Spleen (tissue), 7 donors: Measurements from ENCODE around the gene NIP7.

Source experiments
- POLR2A ChIP-seq, 3 donors: fragments of 450-650 bp; IDR thresholded peaks; one replicate each; pipeline ENCODE4 v1.5.1; 2017; ENCODE audit warnings: antibody characterized with exemption in 3 of 3, mild to moderate bottlenecking in 1 of 3
- POLR2AphosphoS5 ChIP-seq, 3 donors: sonication (generic); formaldehyde crosslinking; IDR thresholded peaks; one replicate each; pipeline ENCODE4 v1.5.1; 2017; ENCODE audit warnings: antibody characterized with exemption in 3 of 3
- TF ChIP-seq, protein P1 (sequence below), 11 experiments: fragments of 200-600 bp in 7 of 11; fragments of 450-650 bp in 4 of 11; sonication (generic) in 4 of 11; IDR thresholded peaks in 8 of 11; conservative IDR thresholded peaks in 3 of 11; 1 replicate in 7 of 11; 2 replicates in 4 of 11; pipeline versions ENCODE4 v1.4.0 to v1.8.0; 2016 to 2021; ENCODE audit warnings: antibody characterized with exemption in 11 of 11, inconsistent platforms in 4 of 11, mild to moderate bottlenecking in 1 of 11
- donor health status: DM: no; HTN: no; CAD: no; lungs with moderate emphysema.
- donor health status: DM: no; HTN: no; CAD: no.
- donor health status: DM: no; HTN: no; CAD: no.

DNA sequence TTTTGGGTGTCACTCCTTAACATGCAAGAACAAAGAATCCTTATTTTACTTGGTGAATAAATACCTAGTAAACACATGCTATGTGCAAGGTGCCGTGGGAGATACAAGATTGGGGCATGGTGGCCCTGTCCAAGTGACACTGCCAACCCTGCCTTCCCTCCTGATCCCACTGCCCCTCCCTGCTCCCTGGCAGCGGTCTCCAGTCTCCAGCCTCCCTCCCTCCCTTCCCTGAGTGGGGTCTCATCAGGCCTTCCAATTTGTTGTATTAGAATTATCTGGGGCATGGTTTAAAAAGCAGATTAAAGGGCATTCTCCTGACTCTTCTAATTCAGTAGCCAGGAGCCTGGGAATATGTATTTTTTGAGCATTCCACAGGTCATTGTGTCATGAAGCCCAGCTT, 24.5 kb downstream of the NIP7 start:
- TF ChIP-seq, protein P1, sequence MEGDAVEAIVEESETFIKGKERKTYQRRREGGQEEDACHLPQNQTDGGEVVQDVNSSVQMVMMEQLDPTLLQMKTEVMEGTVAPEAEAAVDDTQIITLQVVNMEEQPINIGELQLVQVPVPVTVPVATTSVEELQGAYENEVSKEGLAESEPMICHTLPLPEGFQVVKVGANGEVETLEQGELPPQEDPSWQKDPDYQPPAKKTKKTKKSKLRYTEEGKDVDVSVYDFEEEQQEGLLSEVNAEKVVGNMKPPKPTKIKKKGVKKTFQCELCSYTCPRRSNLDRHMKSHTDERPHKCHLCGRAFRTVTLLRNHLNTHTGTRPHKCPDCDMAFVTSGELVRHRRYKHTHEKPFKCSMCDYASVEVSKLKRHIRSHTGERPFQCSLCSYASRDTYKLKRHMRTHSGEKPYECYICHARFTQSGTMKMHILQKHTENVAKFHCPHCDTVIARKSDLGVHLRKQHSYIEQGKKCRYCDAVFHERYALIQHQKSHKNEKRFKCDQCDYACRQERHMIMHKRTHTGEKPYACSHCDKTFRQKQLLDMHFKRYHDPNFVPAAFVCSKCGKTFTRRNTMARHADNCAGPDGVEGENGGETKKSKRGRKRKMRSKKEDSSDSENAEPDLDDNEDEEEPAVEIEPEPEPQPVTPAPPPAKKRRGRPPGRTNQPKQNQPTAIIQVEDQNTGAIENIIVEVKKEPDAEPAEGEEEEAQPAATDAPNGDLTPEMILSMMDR (IDR thresholded peaks at IDR 0.05 in 8 of 11, conservative IDR thresholded peaks at IDR 0.05 in 3 of 11), result no peak
- no peak for TF ChIP-seq POLR2A (IDR thresholded peaks at IDR 0.05)
- no peak for TF ChIP-seq POLR2AphosphoS5 (IDR thresholded peaks at IDR 0.05)
